Stimulated activated CD8-positive, alpha-beta memory T cell treated with anti-CD3 and anti-CD28 coated beads, Interleukin-7, amount 100 ng/mL, for 48 hours (primary cell): ENCODE data around the gene WNT8A.
A peak's percentile ranks its signal among the peaks of the same experiment; 100 is the strongest.
"Not testable (repeated sequence)": the region's sequence is repeated elsewhere in the genome, so short reads cannot be mapped to it uniquely, and the experiment has no call there.

Source experiments
- DNase-seq, 2 donors: peaks; one replicate each; pipeline ENCODE4 v3.0.0-alpha.2; 2020; ENCODE audit warnings: low read depth in 1 of 2; ENCODE audit errors: extremely low read depth in 1 of 2

Gene WNT8A, protein sequence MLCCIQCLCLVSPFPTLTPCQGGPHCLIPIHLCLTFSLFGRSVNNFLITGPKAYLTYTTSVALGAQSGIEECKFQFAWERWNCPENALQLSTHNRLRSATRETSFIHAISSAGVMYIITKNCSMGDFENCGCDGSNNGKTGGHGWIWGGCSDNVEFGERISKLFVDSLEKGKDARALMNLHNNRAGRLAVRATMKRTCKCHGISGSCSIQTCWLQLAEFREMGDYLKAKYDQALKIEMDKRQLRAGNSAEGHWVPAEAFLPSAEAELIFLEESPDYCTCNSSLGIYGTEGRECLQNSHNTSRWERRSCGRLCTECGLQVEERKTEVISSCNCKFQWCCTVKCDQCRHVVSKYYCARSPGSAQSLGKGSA

DNA sequence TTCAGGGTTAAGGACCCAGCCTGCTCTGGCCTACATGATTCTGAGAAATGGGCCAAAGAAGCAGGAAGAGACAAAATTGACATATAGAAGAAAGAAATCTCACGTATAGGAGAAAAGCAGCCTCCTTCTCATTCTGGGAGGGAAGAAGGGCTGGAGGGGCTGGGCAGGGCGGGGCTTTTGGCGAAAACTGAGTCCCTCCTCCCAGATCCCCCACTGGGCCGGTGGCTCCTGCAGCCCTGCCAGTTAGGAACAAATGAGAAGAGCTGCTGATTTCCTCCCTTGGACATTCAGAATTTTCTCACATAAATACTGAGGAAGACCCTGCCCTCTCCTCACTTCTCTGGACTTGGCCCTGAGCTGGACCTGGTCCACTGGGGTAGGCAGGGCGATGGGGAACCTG, at the start of gene WNT8A:
WNT8A (plus strand) TSS at position 332 of the 400 bp plus-strand sequence. CDS start 95 bp downstream, outside the sequence.
- DNase-seq = no peak

DNA sequence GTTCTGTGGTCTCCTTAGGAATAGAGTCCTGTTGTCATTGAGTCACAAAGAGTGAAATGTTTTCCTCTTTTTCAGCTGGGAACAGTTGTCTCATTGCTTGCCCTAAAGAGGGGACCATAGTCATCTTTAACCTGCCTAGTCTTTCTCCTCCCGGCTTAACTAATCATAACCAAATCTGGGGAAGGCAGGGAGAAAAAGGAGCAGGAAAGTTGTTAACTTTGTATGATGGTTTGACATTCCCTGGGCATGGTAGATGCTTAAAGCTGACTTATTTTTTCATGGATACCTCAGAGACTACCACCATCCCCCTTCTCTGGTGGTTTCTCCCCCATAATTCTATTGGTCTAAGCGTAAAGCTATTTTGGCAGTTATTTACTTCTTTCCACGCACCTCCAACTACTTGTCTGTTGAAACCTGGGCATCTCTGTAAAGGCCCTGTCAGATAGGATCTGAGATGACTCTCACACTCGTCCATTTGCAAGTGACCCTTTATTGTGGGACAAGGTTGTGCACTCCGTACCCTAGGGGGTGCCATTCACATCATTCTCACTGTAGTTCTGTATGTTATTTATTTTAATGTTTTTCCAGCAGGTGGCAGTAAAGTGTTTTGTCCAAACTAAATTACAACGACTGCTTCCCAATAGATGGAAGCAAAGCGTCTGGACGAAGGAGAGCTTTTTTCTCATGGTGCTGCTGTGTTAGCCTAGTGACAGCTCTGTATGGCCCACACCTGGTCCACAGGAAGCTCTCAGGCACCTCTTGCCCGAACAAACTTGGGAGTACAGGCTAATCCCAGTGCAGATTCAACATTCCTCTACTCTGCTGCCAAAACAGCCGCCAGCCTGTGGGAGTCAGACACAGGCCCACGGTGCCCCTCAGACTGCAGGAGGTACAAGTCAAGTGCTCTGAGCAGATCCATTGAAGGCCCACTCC, 48.0 kb upstream of the WNT8A start:
- DNase-seq = peak in 1 of 2 donors; percentile 39

DNA sequence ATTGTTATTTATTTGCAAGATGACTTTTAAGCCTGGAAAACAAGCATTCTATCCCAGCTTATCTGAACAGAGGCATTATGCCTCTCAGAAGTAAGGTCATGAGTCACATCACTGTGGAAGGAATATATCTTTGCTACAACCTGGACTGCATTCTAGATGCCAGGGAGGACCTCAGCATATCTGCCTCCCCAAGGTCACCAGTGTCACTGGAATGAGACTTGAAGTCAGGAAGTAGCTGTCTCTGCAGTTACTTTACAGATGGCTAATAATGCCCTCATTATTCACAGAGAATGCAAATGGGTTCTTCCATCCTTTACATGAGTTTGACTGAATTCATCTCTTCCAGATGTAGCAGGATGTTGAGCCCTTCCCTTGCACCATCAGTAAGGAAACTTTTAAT, 46.6 kb upstream of the WNT8A start:
- DNase-seq = no peak

- no peak for DNase-seq
Measured at GRCh38 chr5:138037907-138038633, 45.8 kb upstream of the WNT8A start.

DNA sequence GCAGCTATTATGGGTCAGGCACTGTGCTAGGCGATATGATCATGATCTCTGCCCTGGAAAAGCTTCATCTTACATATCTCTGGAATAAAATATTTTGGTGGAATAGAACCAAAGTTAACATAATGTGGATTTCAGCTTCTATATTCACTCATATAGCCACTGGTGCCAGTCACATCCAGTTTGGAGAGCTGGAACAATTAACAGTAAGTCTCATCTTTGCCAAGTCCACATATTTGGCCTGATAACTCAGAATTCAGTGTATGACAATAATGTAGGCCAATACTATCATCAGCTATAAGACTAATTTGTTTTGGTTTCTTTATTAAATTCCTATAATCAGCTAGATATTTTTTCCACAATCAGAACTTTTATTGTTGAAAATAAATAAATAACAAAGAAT, 45.0 kb upstream of the WNT8A start:
- DNase-seq = no peak

- not testable (repeated sequence) for DNase-seq
Measured at GRCh38 chr5:138045283-138045682, 38.5 kb upstream of the WNT8A start.

- no peak for DNase-seq
Measured at GRCh38 chr5:138051441-138052296, 32.2 kb upstream of the WNT8A start.

- DNase-seq = not testable (repeated sequence)
Measured at GRCh38 chr5:138052718-138053117, 31.1 kb upstream of the WNT8A start.

GRCh38 chr5:138053554-138053953, 30.3 kb upstream of the WNT8A start:
- DNase-seq = no peak

DNA sequence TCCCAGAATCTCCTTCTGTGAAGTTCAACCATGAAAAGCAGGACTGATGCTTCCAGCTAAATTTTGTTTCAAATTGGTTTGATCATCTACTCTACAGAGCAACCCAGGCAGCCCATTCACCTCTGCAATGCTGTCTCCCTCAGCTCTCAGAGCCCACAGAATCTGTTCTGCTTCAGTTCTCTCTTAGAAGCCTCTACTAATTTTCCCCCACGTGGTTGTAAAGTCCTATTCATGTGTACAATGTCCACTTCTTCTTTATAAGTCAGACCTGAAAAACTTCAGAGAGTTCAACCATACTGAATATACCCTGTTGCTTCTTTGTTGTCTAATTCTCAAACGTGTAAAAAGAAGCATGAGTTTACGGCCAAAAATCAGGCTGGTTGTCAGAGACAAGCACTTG, 29.6 kb upstream of the WNT8A start:
- no peak for DNase-seq

DNA sequence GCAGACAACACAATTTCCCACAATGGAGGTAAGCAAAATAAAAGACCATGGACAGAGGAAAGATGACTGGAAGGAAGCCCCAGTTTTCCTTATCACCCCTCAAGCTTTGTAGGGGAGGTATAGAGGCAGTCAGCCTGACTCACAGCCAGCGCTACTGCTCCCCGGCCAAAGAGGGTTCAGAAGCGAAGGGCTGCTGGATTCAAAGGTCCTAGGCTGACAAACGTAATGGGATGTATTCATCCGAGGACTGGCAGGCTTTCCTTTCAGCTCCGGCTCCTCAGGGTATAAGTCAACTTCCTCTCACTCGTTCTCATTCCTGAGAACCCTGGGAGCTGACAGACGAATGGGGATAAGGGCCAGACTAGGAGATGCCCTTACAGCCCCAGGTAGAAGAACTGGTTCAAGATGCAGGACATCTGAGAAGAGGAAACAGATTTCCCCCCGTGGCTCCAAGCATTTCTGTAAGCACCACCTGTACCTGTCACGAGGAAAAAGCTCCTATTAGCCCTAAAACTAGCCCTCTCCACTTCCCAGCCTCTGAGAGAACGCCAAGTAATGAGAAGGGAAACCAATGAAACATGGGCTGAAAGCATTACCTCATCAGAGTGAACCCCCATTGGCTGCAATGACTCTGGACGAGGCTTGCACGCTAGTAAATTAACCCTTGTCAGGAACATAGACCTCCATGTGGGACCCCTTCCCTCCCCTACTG, 28.8 kb upstream of the WNT8A start:
- no peak for DNase-seq

- no peak for DNase-seq
Measured at GRCh38 chr5:138064526-138064925, 19.3 kb upstream of the WNT8A start.

- DNase-seq = no peak
Measured at GRCh38 chr5:138065102-138065501, 18.7 kb upstream of the WNT8A start.

- no peak for DNase-seq
Measured at GRCh38 chr5:138067945-138068344, 15.9 kb upstream of the WNT8A start.

DNA sequence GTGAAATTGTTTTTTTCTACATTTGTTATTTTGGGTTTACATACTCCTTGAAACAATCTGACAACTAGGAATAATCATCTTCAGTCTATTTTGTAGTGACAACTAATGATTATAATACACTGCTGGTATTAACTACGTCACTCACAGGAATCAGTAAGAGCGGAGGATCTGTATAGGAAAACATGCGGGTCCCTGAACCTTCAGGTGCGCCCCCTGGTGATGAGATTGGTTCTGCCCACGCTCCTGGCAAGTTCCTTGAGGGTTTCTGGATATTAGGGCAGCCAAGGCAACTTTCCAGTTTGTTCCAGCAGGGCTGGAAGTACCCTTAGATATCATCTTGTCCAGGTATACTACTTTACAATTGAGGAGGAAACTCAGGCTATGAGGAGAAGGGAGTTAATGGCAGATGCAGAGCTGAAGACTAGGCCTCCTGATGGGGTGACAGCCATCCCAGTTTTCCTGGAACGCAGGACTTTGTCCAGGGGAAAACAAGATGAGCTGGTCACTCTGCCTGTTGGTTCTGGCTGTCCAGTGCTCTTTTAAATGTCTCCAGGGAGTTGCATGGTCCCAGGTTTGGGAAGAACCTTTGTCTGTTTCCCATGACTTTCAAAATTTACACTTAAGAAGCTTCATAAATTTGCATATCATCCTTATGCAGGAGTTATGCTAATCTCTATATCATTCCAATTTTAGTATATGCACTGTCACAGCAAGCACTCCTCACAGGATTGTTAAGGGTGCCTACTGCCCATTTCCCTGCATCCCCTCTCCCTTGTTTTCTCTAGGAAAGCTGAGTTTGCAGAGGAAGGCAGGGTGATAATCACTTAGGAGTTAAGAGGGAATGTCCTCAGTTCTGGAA, 14.9 kb upstream of the WNT8A start:
- peak; percentile 31 to 48 for DNase-seq

- DNase-seq = not testable (repeated sequence)
Measured at GRCh38 chr5:138070026-138070425, 13.8 kb upstream of the WNT8A start.

DNA sequence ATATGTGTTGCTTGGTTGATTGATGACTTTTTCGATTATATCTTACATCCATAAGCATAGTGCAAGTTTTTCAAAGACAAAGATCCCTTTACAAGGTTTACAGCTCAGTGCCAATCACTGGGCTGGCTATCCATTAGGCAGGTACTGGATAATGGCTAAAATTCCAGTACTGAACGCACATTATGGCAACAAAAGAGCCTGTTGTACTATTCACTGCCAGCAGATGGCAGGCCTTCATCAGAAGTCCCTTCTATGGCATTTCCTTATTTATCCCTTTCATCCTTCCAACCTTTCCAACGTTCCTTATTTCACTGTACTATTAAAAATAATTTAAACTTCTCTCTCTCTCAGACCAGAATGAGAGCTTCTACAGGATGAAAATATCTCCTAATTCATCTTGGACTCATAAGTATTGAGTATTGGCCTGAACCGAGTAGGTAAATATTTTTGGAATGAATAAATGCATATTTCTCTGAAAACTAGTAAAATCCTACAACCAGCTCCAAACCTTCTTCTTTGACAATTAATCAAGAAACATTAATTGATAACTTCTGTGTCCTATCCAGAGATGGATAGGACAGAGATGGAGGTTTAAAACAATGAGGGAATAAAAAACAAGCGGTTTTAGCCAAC, 6.7 kb upstream of the WNT8A start:
- DNase-seq = no peak

DNA sequence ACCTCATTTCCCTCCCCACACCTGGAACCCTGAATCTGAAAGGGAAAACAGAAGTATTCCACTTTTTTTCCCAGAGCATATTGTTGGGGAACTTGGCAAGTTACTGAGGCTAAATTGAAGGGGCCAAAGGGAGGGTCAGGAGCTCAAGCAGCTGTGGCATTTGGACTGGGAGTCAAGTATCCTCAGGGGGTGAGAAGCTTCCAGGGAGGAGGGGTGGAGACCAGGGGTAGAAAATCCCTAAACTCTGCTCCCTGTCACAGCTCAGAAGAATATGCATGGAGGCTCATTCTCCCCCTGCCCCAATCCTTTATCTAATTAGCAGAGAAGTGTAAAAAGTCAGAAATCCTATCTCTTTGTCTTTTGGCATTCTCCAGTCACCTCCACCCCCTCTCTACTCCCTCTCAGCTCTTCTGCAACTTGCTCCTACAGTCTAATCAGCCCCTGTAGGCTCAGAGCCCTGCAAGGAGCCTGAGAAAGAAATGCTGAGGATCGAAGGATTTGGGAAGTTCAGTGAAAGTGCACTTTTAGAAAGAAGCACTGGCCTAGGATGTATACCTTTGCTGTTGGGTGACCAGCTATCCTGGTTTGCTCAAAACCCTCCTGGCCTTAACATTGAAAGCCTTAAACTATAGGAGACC, 5.7 kb upstream of the WNT8A start:
- DNase-seq = no peak
